ENCODE measurements around the gene MED17. TPM values are rescaled to one million over a fixed set of nuclear protein-coding genes. Genes with fewer than 3 reads are reported as not detected.

Gene MED17
- total and polyA plus RNA-seq, 4 experiments from 2014 or later: 11.3 to 78.5 (median 52.0) TPM

DNA sequence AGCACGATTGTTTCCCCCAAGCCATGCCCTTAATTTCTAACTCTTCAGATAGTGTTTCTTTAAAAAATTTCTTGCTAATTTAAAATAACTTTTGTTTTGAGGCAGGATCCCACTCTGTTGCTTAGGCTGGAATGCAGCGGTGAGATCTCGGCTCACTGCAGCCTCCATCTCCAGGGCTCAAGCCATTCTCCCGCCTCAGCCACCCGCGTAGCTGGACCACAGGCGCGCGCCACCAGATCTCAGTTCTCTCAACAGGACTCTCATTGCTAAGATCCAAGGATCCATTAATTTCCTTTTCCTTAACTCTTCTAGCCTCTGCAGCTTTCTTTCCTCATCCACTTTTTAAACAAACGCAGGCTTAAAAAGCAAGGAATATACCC is 327 bp upstream of the MED17 start:
- H3K36me3 ChIP-seq (ENCODE audit: insufficient read depth, low read length): no peaks in the 10 kb centered on the region
- H3K4me1 ChIP-seq (ENCODE audit: insufficient read depth, low read length): peaks cover 37% of the 10 kb centered on the region
- Mint-ChIP-seq H3K36me3 (peaks cover 15 to 21% of the 10 kb centered on the region in 2 donors), H3K4me1 (peaks cover 27 to 43% (median 35%) of the 10 kb centered on the region in 4 donors), H3K4me3 (peak overlapping the region; percentile 93 to 100 (median 98)), H3K27me3 (no peaks in the 10 kb centered on the region), H3K9me3 (peaks cover 0 to under 1% (median 0%) of the 10 kb centered on the region in 8 donors), H3K27ac (peak overlapping the region; percentile 68 to 99 (median 97))
- peak in 1 of 5 donors; percentile 1 for DNase-seq
- H3K27ac ChIP-seq (ENCODE audit: low read depth, low read length): peak overlapping the region; percentile 84
- intact Hi-C loops (cut with micrococcal nuclease): loop anchor here (1.0 to 10.0 kb wide), 5 partner anchors 42 to 710 kb away; partner anchors contain the start of genes ANKRD49, C11orf54, CEP295 and MRE11
- H3K27me3 ChIP-seq (ENCODE audit: insufficient read depth, low read length): no peaks in the 10 kb centered on the region
- ChIA-PET POLR2A (ENCODE audit: partially characterized antibody) (interaction anchor here (0.8 to 5.5 kb wide), 14 partner anchors 11 to 1284 kb away, joined by 3 to 180 read pairs (median 4); partner anchors contain the start of genes C11orf54, CEP295, FUT4 and PANX1), CTCF (ENCODE audit: partially characterized antibody) (interaction anchor here (0.7 to 3.9 kb wide), 10 partner anchors 12 to 131 kb away, joined by 3 to 60 read pairs (median 4); partner anchors contain the start of genes C11orf54, CEP295 and TAF1D)
- no peaks in the 10 kb centered on the region for H3K9me3 ChIP-seq (ENCODE audit: control insufficient read depth in 1 of 2, low read length in 2 of 2)
- H3K4me3 ChIP-seq (ENCODE audit: low read length in 2 of 2): peak overlapping the region; percentile 93 to 94

DNA sequence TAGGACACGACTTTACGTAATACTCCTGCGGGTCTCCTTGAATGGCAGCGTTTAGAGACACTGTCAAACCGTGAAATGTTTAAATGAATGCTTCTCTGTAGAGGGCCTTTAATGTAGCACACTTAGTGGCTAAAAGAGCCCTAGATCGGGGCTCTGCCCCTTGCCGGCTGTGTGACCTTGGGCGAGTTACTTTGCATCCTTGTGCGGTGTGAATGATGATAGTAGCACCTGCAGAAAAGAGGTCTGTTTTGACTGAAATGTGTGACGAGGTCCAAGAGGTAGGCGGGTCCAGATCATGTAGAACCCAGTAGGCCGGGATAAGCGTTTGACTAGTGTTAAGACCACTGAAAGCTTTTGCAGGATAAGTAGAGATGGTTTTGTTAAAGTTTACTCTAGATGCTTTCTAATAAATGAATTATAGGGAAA is 866 bp downstream of the MED17 start:
- Histone ChIP-seq H3K9me3 (ENCODE audit: control insufficient read depth in 1 of 2, low read length in 2 of 2) (no peaks in the 10 kb centered on the region), H3K4me3 (ENCODE audit: low read length in 2 of 2) (peak overlapping the region; percentile 93 to 94), H3K36me3 (ENCODE audit: insufficient read depth, low read length) (peaks cover 9% of the 10 kb centered on the region), H3K4me1 (ENCODE audit: insufficient read depth, low read length) (peaks cover 37% of the 10 kb centered on the region), H3K27ac (ENCODE audit: low read depth, low read length) (peak overlapping the region; percentile 84), H3K27me3 (ENCODE audit: insufficient read depth, low read length) (no peaks in the 10 kb centered on the region)
- intact Hi-C loops (cut with micrococcal nuclease): loop anchor here (1.0 to 10.0 kb wide), 6 partner anchors 44 to 708 kb away; partner anchors contain the start of genes ANKRD49, C11orf54, CEP295 and MRE11
- H3K4me3 Mint-ChIP-seq: peak overlapping the region; percentile 93 to 100 (median 98)
- ChIA-PET POLR2A (ENCODE audit: partially characterized antibody) (interaction anchor here (1.9 to 5.5 kb wide), 2 partner anchors 44 to 587 kb away, joined by 8 to 180 read pairs; partner anchors contain the start of genes C11orf54, SLC36A4 and TAF1D), CTCF (ENCODE audit: partially characterized antibody) (no interaction called here)
- H3K36me3 Mint-ChIP-seq: peaks cover 18 to 30% of the 10 kb centered on the region in 2 donors
- DNase-seq: no peak
- no peaks in the 10 kb centered on the region for H3K27me3 Mint-ChIP-seq
- H3K27ac Mint-ChIP-seq: peak overlapping the region; percentile 68 to 99 (median 97)
- H3K9me3 Mint-ChIP-seq: no peaks in the 10 kb centered on the region
- H3K4me1 Mint-ChIP-seq: peaks cover 27 to 45% (median 36%) of the 10 kb centered on the region in 4 donors

DNA sequence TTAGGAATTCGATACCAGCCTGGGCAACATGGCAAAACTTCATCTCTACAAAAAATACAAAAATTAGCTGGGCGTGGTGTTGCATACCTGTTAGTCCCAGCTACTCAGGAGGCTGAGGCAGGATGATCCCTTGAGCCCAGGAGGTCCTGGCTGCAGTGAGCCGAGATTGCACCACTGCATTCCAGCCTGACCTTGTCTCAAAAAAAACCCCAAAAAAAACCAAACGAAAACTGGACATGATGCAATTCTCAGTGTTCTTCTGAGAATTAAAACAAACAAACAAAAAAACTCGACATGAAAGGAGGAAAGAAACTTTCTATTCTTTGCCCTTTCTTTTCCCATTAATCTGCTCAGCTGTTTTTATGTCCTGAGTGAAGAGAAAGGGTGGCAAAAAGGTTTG is 7.4 kb downstream of the MED17 start:
- Histone ChIP-seq H3K27me3 (ENCODE audit: insufficient read depth, low read length) (no peaks in the 10 kb centered on the region), H3K9me3 (ENCODE audit: control insufficient read depth in 1 of 2, low read length in 2 of 2) (no peaks in the 10 kb centered on the region), H3K4me3 (ENCODE audit: low read length in 2 of 2) (no peak overlapping the region), H3K4me1 (ENCODE audit: insufficient read depth, low read length) (peaks cover 15% of the 10 kb centered on the region), H3K36me3 (ENCODE audit: insufficient read depth, low read length) (peaks cover 64% of the 10 kb centered on the region), H3K27ac (ENCODE audit: low read depth, low read length) (no peak overlapping the region)
- POLR2A ChIA-PET (ENCODE audit: partially characterized antibody): interaction anchor here (3.5 kb wide), 1 partner anchor 51 kb away, joined by 12 read pairs; the partner anchor contains the start of genes C11orf54 and TAF1D
- CTCF ChIA-PET (ENCODE audit: partially characterized antibody): interaction anchor here (1.9 kb wide), 1 partner anchor 139 kb away, joined by 5 read pairs; no protein-coding TSS in a partner anchor
- Mint-ChIP-seq H3K27ac (no peak overlapping the region), H3K9me3 (no peaks in the 10 kb centered on the region), H3K4me3 (no peak overlapping the region), H3K36me3 (peaks cover 54 to 74% of the 10 kb centered on the region in 2 donors), H3K27me3 (no peaks in the 10 kb centered on the region), H3K4me1 (peaks cover 20 to 23% (median 21%) of the 10 kb centered on the region in 4 donors)
- intact Hi-C loops (cut with micrococcal nuclease): no loop called here
- DNase-seq: no peak

DNA sequence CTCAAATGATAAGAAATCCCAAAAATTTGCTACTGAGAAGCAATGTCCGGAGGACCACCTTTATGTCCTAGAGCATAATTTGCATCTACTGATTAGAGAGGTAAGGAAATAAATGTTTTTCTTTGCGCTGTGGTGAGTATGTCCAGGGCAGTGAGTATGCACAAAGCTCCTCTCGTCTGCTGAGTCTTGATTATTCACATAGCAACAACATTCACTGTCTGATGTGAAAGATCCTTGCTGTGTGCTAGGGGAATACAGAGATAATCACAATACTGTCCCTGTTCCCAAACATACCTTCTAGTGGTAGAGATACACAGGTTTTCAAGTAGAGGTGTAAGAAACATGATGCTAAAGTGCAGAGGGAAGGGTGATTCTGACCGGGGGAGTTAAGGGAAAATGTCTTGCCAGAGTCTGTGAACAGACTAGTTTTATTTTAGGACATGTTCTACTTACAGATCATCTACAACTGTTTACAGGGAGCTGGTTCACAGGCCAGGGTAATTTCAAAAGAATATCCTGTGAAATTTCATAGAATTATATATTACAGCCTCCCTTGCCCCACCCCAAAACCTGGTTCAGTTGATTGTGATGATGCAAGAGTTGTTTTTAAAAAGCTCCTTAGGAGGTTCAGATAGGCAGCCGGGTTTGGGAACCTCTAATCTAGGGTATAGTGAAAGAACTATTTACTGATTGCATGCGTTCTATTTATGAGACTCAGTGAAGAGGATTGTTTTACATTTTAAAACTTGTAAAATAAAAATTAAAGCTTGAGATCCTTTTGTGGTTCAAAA is 12.6 kb downstream of the MED17 start:
- H3K27ac ChIP-seq (ENCODE audit: low read depth, low read length): no peak overlapping the region
- H3K27me3 ChIP-seq (ENCODE audit: insufficient read depth, low read length): no peaks in the 10 kb centered on the region
- CTCF ChIA-PET (ENCODE audit: partially characterized antibody): interaction anchor here (1.5 kb wide), 1 partner anchor 11 kb away, joined by 5 read pairs; no protein-coding TSS in a partner anchor
- H3K4me3 Mint-ChIP-seq: no peak overlapping the region
- H3K4me1 Mint-ChIP-seq: peaks cover 3 to 13% (median 4%) of the 10 kb centered on the region in 4 donors
- peaks cover 57 to 74% of the 10 kb centered on the region in 2 donors for H3K36me3 Mint-ChIP-seq
- H3K4me1 ChIP-seq (ENCODE audit: insufficient read depth, low read length): no peaks in the 10 kb centered on the region
- H3K4me3 ChIP-seq (ENCODE audit: low read length in 2 of 2): no peak overlapping the region
- no peaks in the 10 kb centered on the region for H3K9me3 Mint-ChIP-seq
- POLR2A ChIA-PET (ENCODE audit: partially characterized antibody): no interaction called here
- DNase-seq: no peak
- no peaks in the 10 kb centered on the region for H3K27me3 Mint-ChIP-seq
- peak overlapping the region in 1 of 7 donors; percentile 29 for H3K27ac Mint-ChIP-seq
- H3K36me3 ChIP-seq (ENCODE audit: insufficient read depth, low read length): peaks cover 73% of the 10 kb centered on the region
- intact Hi-C loops (cut with micrococcal nuclease): no loop called here
- no peaks in the 10 kb centered on the region for H3K9me3 ChIP-seq (ENCODE audit: control insufficient read depth in 1 of 2, low read length in 2 of 2)

DNA sequence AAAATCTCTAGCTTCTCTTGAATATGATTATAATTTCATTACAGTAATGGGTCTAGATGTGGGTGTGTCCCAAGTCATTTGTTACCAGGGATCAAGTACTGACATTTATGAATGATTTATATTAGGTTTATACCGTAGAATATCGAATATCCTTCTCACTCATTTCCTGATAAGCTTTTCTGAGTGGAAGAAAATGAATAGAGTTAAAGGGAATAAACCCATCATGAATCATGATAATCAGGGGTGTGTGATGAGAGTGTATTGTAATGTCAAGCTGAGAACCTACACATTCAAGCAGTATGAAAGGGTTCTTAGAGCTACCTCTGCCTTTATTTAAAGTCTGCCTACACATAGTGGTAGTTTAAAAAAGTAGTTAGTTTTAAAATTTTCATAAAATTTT is 17.3 kb downstream of the MED17 start:
- POLR2A ChIA-PET (ENCODE audit: partially characterized antibody): no interaction called here

DNA sequence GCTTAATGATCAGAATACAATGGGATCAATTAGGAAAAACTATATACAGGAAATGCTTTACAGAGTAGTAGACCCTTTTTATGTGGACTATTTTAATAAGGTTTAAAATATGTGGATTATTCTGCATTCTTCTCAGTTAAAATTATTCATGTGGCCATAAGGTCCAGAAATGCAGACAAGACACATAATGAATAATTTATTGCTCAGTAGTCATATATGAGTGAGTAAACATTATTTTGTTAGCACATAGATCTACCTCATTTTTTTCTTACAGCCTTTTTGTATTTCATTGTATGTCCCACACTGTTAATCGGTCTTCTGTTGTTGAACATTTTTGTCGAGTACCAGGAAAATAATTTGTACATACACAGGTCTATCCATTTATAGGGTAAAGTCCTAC is 20.8 kb downstream of the MED17 start:
- CTCF ChIA-PET (ENCODE audit: partially characterized antibody): no interaction called here
- Mint-ChIP-seq H3K36me3 (peaks cover 52 to 79% of the 10 kb centered on the region in 2 donors), H3K9me3 (no peaks in the 10 kb centered on the region), H3K27me3 (no peaks in the 10 kb centered on the region), H3K4me1 (peaks cover 0 to 6% (median under 1%) of the 10 kb centered on the region in 4 donors), H3K4me3 (no peak overlapping the region), H3K27ac (peak overlapping the region in 2 of 7 donors; percentile 22 to 43)
- H3K4me3 ChIP-seq (ENCODE audit: low read length in 2 of 2): no peak overlapping the region
- no peak overlapping the region for H3K27ac ChIP-seq (ENCODE audit: low read depth, low read length)
- DNase-seq: no peak
- H3K27me3 ChIP-seq (ENCODE audit: insufficient read depth, low read length): no peaks in the 10 kb centered on the region
- H3K36me3 ChIP-seq (ENCODE audit: insufficient read depth, low read length): peaks cover 77% of the 10 kb centered on the region
- intact Hi-C loops (cut with micrococcal nuclease): no loop called here
- no peaks in the 10 kb centered on the region for H3K9me3 ChIP-seq (ENCODE audit: control insufficient read depth in 1 of 2, low read length in 2 of 2)
- no peaks in the 10 kb centered on the region for H3K4me1 ChIP-seq (ENCODE audit: insufficient read depth, low read length)
- POLR2A ChIA-PET (ENCODE audit: partially characterized antibody): no interaction called here

More for the DNA sequence above, 17.3 kb downstream of the MED17 start:
- DNase-seq: no peak
- no peaks in the 10 kb centered on the region for H3K4me1 ChIP-seq (ENCODE audit: insufficient read depth, low read length)
- no peak overlapping the region for H3K4me3 ChIP-seq (ENCODE audit: low read length in 2 of 2)
- no peak overlapping the region for H3K27ac ChIP-seq (ENCODE audit: low read depth, low read length)
- peaks cover 0 to 10% (median 4%) of the 10 kb centered on the region in 4 donors for H3K4me1 Mint-ChIP-seq
- intact Hi-C loops (cut with micrococcal nuclease): no loop called here
- no peaks in the 10 kb centered on the region for H3K9me3 Mint-ChIP-seq
- H3K27ac Mint-ChIP-seq: peak overlapping the region in 1 of 7 donors; percentile 7
- H3K36me3 ChIP-seq (ENCODE audit: insufficient read depth, low read length): peaks cover 73% of the 10 kb centered on the region
- H3K27me3 Mint-ChIP-seq: no peaks in the 10 kb centered on the region
- CTCF ChIA-PET (ENCODE audit: partially characterized antibody): interaction anchor here (0.7 kb wide), 1 partner anchor 11 kb away, joined by 3 read pairs; no protein-coding TSS in a partner anchor
- no peaks in the 10 kb centered on the region for H3K9me3 ChIP-seq (ENCODE audit: control insufficient read depth in 1 of 2, low read length in 2 of 2)
- H3K36me3 Mint-ChIP-seq: peaks cover 58 to 77% of the 10 kb centered on the region in 2 donors
- H3K4me3 Mint-ChIP-seq: no peak overlapping the region
- no peaks in the 10 kb centered on the region for H3K27me3 ChIP-seq (ENCODE audit: insufficient read depth, low read length)

DNA sequence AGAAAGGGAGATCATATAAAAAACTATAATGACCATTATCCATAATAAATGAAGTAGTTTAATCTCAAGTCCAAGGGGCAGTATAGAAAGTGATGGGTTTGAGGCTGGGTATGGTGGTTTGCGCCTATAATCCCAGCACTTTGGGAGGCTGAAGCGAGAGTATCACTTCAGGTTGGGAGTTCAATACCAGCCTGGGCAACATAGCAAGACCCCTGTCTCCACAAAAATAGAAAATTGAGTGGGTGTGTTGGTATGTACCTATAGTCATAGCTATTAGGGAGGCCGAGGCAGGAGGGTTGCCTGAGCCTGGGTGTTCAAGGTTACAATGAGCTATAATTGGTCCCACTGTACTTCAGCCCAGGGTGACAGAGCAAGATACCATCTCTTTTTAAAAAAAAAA is 23.9 kb downstream of the MED17 start:
- Mint-ChIP-seq H3K4me3 (no peak overlapping the region), H3K27ac (no peak overlapping the region), H3K36me3 (peaks cover 57 to 80% of the 10 kb centered on the region in 2 donors), H3K9me3 (no peaks in the 10 kb centered on the region), H3K27me3 (no peaks in the 10 kb centered on the region), H3K4me1 (peaks cover 0 to 4% (median 0%) of the 10 kb centered on the region in 4 donors)
- Histone ChIP-seq H3K36me3 (ENCODE audit: insufficient read depth, low read length) (peaks cover 73% of the 10 kb centered on the region), H3K4me1 (ENCODE audit: insufficient read depth, low read length) (no peaks in the 10 kb centered on the region), H3K4me3 (ENCODE audit: low read length in 2 of 2) (no peak overlapping the region), H3K9me3 (ENCODE audit: control insufficient read depth in 1 of 2, low read length in 2 of 2) (no peaks in the 10 kb centered on the region), H3K27me3 (ENCODE audit: insufficient read depth, low read length) (no peaks in the 10 kb centered on the region), H3K27ac (ENCODE audit: low read depth, low read length) (no peak overlapping the region)
- no peak for DNase-seq
- POLR2A ChIA-PET (ENCODE audit: partially characterized antibody): no interaction called here
- CTCF ChIA-PET (ENCODE audit: partially characterized antibody): interaction anchor here (1.8 kb wide), 1 partner anchor 12 kb away, joined by 5 read pairs; no protein-coding TSS in a partner anchor
- intact Hi-C loops (cut with micrococcal nuclease): no loop called here

Data from CD4-positive, alpha-beta memory T cell (primary cell).